SK-N-SH (cell line): Measurements from ENCODE around the gene PLXNB3. TPM values are rescaled to one million over a fixed set of nuclear protein-coding genes. Genes with fewer than 3 reads are reported as not detected.

Experiments
- CTCF ChIA-PET: fragments of 300-600, 350-600 bp; formaldehyde crosslinking; extraction: SDS; loops from one replicate; lab custom pipeline; 2021; lab: Yijun Ruan, JAX
- POLR2A ChIA-PET: fragments of 350-600 bp; sonication (Branson Sonifier 250); formaldehyde crosslinking; extraction: SDS; loops from one replicate; lab custom pipeline; 2020; ENCODE audit warnings: antibody characterized with exemption, inconsistent platforms; lab: Yijun Ruan, JAX
- DNase-seq: peaks from one replicate; pipeline ENCODE4 v3.0.0; 2012
- H2AFZ ChIP-seq: fragments of 200-600 bp; sonication (generic); 2 replicates; pipeline ENCODE4 v1.8.1; 2016; ENCODE audit warnings: antibody characterized with exemption, mild to moderate bottlenecking, low read depth
- H3F3A ChIP-seq: fragments of 200-600 bp; sonication (generic); replicated peaks from 2 replicates; pipeline ENCODE3; 2016; ENCODE audit warnings: antibody characterized with exemption, mild to moderate bottlenecking; ENCODE audit not compliant: insufficient read depth
- H3K27ac ChIP-seq, 2 experiments: fragments of 200-500 bp in 1 of 2; fragments of 200-600 bp in 1 of 2; sonication (Bioruptor generic) in 1 of 2; sonication (generic), shearing (Covaris generic) in 1 of 2; 2 replicates each; pipeline versions ENCODE4 v1.5.1 to v1.6.1; 2014 to 2016; ENCODE audit warnings: low read depth in 2 of 2, inconsistent platforms in 1 of 2, low read length in 1 of 2, mild to moderate bottlenecking in 1 of 2, mixed read lengths in 1 of 2
- H3K27me3 ChIP-seq: fragments of 200-600 bp; sonication (generic), shearing (Covaris generic); 2 replicates; pipeline ENCODE4 v1.6.1; 2016; ENCODE audit warnings: mixed run types; ENCODE audit not compliant: insufficient read depth
- H3K36me3 ChIP-seq, 2 experiments: fragments of 200-500 bp in 1 of 2; fragments of 200-600 bp in 1 of 2; sonication (Bioruptor generic) in 1 of 2; sonication (generic) in 1 of 2; replicated peaks in 1 of 2; 2 replicates each; pipeline versions ENCODE3 to v1.5.1; 2014 to 2016; ENCODE audit warnings: low read length in 1 of 2, mild to moderate bottlenecking in 1 of 2; ENCODE audit not compliant: insufficient read depth in 2 of 2, control insufficient read depth in 1 of 2
- H3K4me1 ChIP-seq, 2 experiments: fragments of 200-500 bp in 1 of 2; fragments of 200-600 bp in 1 of 2; sonication (Bioruptor generic) in 1 of 2; sonication (generic), shearing (Covaris generic) in 1 of 2; 2 replicates each; pipeline versions ENCODE4 v1.5.1 to v1.6.1; 2014 to 2016; ENCODE audit warnings: low read depth in 1 of 2, low read length in 1 of 2, mixed run types in 1 of 2; ENCODE audit not compliant: insufficient read depth in 2 of 2, control insufficient read depth in 1 of 2
- H3K4me2 ChIP-seq: fragments of 200-600 bp; sonication (generic), shearing (Covaris generic); 2 replicates; pipeline ENCODE4 v1.6.1; 2017; ENCODE audit warnings: mixed run types
- H3K4me3 ChIP-seq, 2 experiments: fragments of 200-500 bp in 1 of 2; fragments of 200-600 bp in 1 of 2; sonication (Bioruptor generic) in 1 of 2; sonication (generic), shearing (Covaris generic) in 1 of 2; 2 replicates each; pipeline versions ENCODE4 v1.5.1 to v1.8.1; 2014 to 2016; ENCODE audit warnings: low read depth in 2 of 2, inconsistent platforms in 1 of 2, low read length in 1 of 2, mild to moderate bottlenecking in 1 of 2, mixed read lengths in 1 of 2, moderate library complexity in 1 of 2
- H3K79me2 ChIP-seq: fragments of 200-600 bp; sonication (generic); 2 replicates; pipeline ENCODE4 v1.8.1; 2017; ENCODE audit warnings: mild to moderate bottlenecking; ENCODE audit not compliant: insufficient read depth
- H3K9ac ChIP-seq: fragments of 200-600 bp; sonication (generic); 2 replicates; pipeline ENCODE4 v1.6.1; 2017; ENCODE audit warnings: mixed run types
- H3K9me2 ChIP-seq: fragments of 200-600 bp; sonication (generic); 2 replicates; pipeline ENCODE4 v1.6.1; 2017; ENCODE audit warnings: mixed run types
- H3K9me3 ChIP-seq: fragments of 200-600 bp; sonication (generic); 2 replicates; pipeline ENCODE4 v1.6.1; 2017; ENCODE audit warnings: mixed run types, mild to moderate bottlenecking, moderate library complexity
- H4K20me1 ChIP-seq: fragments of 200-600 bp; sonication (generic); 2 replicates; pipeline ENCODE4 v1.6.1; 2017; ENCODE audit warnings: mild to moderate bottlenecking, mixed run types; ENCODE audit not compliant: insufficient read depth
- ELF1 ChIP-seq: IDR thresholded peaks from 2 replicates; pipeline ENCODE4 v1.4.0; 2012
- EP300 ChIP-seq, 2 experiments: IDR thresholded peaks; 2 replicates each; pipeline versions ENCODE4 v1.4.0 to v1.6.1; 2012; ENCODE audit warnings: borderline replicate concordance in 1 of 2, low read depth in 1 of 2, low read length in 1 of 2
- EZH2phosphoT487 ChIP-seq: fragments of 200-600 bp; sonication (generic); IDR thresholded peaks from 2 replicates; pipeline ENCODE4 v1.6.1; 2017; ENCODE audit warnings: low read depth, mixed run types, mild to moderate bottlenecking, antibody characterized with exemption, moderate library complexity, borderline replicate concordance
- FOSL2 ChIP-seq: IDR thresholded peaks from 2 replicates; pipeline ENCODE4 v1.4.0; 2012; ENCODE audit warnings: low read depth, mild to moderate bottlenecking, moderate library complexity, borderline replicate concordance
- GABPA ChIP-seq: IDR thresholded peaks from 2 replicates; pipeline ENCODE4 v1.4.0; 2012; ENCODE audit warnings: low read depth, mild to moderate bottlenecking
- JUND ChIP-seq: IDR thresholded peaks from 2 replicates; pipeline ENCODE4 v1.4.0; 2012
- MEF2A ChIP-seq: IDR thresholded peaks from 2 replicates; pipeline ENCODE4 v1.4.0; 2012; ENCODE audit warnings: low read depth, borderline replicate concordance
- NRF1 ChIP-seq: IDR thresholded peaks from 2 replicates; pipeline ENCODE4 v1.6.1; 2012; ENCODE audit warnings: low read depth, mild to moderate bottlenecking, low read length
- RAD21 ChIP-seq: IDR thresholded peaks from 2 replicates; pipeline ENCODE4 v1.6.1; 2012; ENCODE audit warnings: mild to moderate bottlenecking, low read length
- TEAD4 ChIP-seq: IDR thresholded peaks from 2 replicates; pipeline ENCODE4 v1.4.0; 2012; ENCODE audit warnings: mild to moderate bottlenecking, borderline replicate concordance; ENCODE audit not compliant: insufficient read depth
- USF2 ChIP-seq: fragments of 150-350 bp; IDR thresholded peaks from 2 replicates; pipeline ENCODE4 v1.6.1; 2017; ENCODE audit warnings: antibody characterized with exemption, low read length, low read depth, borderline replicate concordance
- whole genome bisulfite sequencing: methylation state at CpG from one replicate; pipeline ENCODE4 v1.1.6; 2017; ENCODE audit warnings: low lambda C conversion rate; 5-methylcytosine and 5-hydroxymethylcytosine counted together
- polyA plus RNA-seq, 3 experiments: library from polyadenylated mRNA; depleted of rRNA; stranded (reverse); fragments of >200 nt; gene quantifications; 2 replicates each; pipeline ENCODE4 v1.2.3, GENCODE V29; 2012

The PLXNB3 gene
- polyA plus RNA-seq, 1 of the 3 experiments (the other 2 are of a cell fraction), result 15.5 TPM

GRCh38 chrX:153769865-153770600, 6.0 kb downstream of the PLXNB3 start:
- ChIA-PET CTCF (no interaction called here), POLR2A (no interaction called here)
- H3K9me2 ChIP-seq, result no peaks in the 10 kb centered on the region

DNA sequence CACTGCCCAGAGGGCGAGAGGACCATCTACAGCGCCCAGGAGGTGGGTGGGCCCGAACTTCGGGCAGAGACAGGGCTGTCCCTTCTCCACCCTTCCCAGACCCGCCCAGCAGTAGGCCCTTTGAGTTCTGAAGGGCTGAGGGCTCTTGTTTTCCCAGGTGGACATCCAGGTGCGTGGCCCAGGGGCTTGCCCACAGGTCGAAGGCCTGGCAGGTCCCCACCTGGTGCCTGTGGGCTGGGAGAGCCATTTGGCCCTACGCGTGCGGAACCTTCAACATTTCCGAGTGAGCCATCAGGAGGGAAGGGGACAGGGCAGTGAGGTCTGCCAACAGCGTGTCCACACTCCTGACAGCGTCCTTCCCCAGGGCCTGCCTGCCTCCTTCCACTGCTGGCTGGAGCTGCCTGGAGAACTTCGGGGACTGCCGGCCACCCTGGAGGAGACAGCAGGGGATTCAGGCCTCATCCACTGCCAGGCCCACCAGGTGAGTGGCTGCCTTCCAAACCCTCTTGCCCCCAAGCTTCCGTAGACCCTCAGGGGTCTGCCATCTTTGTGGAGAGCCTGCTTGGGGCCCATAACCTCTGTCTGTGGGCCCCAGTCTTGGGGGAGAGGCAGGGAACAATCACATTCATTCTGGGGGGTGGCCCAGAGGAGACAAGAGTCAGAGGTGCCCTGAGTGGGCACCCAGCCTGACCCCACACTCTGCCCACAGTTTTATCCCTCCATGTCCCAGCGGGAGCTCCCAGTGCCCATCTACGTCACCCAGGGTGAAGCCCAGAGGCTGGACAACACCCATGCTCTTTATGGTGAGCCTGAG, 6.8 kb downstream of the PLXNB3 start:
- WGBS, result 28% methylated on average over 10 of the region's 18 CpGs
- H3K9ac ChIP-seq, result no peak overlapping the region
- TF ChIP-seq ELF1 (no peak), EZH2phosphoT487 (no peak), FOSL2 (no peak), NRF1 (no peak), USF2 (no peak), TEAD4 (no peak), RAD21 (no peak), GABPA (no peak), MEF2A (no peak), JUND (no peak)
- TF ChIP-seq, all 33 proteins: peak for 0
- peak; percentile 34 for DNase-seq
- ChIA-PET POLR2A (no interaction called here), CTCF (no interaction called here)
- Histone ChIP-seq H3K27me3 (no peaks in the 10 kb centered on the region), H3K9me3 (no peaks in the 10 kb centered on the region), H2AFZ (no peak overlapping the region), H3K36me3 (peaks cover 0 to 4% of the 10 kb centered on the region in 2 experiments), H3K9me2 (no peaks in the 10 kb centered on the region), H3K4me3 (no peak overlapping the region), H4K20me1 (0 out of 2 replicates have a peak, but pooled peaks cover 6% of the 10 kb centered on the region), H3K4me1 (peaks cover 0 to 9% of the 10 kb centered on the region in 2 experiments; a peak in 1 of 4 replicates), H3K79me2 (no peaks in the 10 kb centered on the region), H3K27ac (no peak overlapping the region), H3F3A (no peaks in the 10 kb centered on the region), H3K4me2 (no peak overlapping the region)

More at GRCh38 chrX:153769865-153770600, 6.0 kb downstream of the PLXNB3 start:
- Histone ChIP-seq H3K4me1 (peaks cover 0 to 17% of the 10 kb centered on the region in 2 experiments; a peak in 1 of 4 replicates), H3K4me3 (no peak overlapping the region), H3K79me2 (peaks cover 6% of the 10 kb centered on the region; the same call in 1 of the 2 replicates), H3K4me2 (no peak overlapping the region), H3K9me3 (no peaks in the 10 kb centered on the region), H3K27ac (no peak overlapping the region), H4K20me1 (0 out of 2 replicates have a peak, but pooled peaks cover 6% of the 10 kb centered on the region), H3K27me3 (no peaks in the 10 kb centered on the region), H3K36me3 (peaks cover 0 to 4% of the 10 kb centered on the region in 2 experiments), H3K9ac (no peak overlapping the region), H2AFZ (no peak overlapping the region), H3F3A (no peaks in the 10 kb centered on the region)
- TF ChIP-seq MEF2A (no peak), EP300 (IDR thresholded peaks at IDR 0.05; ENCODE audit: borderline replicate concordance in 1 of 2, low read depth in 1 of 2, low read length in 1 of 2) (no peak), ELF1 (no peak)
- WGBS, result 63% methylated on average over 12 of the region's 25 CpGs
- DNase-seq, result peak; percentile 29
